GM19463 (cell line): Measurements from ENCODE around the gene OR51G2.

Source experiments
- ATAC-seq: cut with Tn5 transposase; IDR thresholded peaks from one replicate; pipeline ENCODE4 v1.9.1; 2021; ENCODE audit warnings: mild to moderate bottlenecking, moderate library complexity; ENCODE audit not compliant: unreplicated experiment

The OR51G2 gene

GRCh38 chr11:4881188-4881587, 38.0 kb downstream of the OR51G2 start:
- no peak for ATAC-seq

GRCh38 chr11:4865855-4866254, 53.3 kb downstream of the OR51G2 start:
- ATAC-seq = no peak

GRCh38 chr11:4863876-4864275, 55.3 kb downstream of the OR51G2 start:
- no peak for ATAC-seq
